A673 (cell line): ENCODE results near the gene TFAP2D. TPM values are rescaled to one million over a fixed set of nuclear protein-coding genes. Genes with fewer than 3 reads are reported as not detected.

ENCODE experiments used
- Bru-seq: library from RNA; stranded (reverse); fragments of 400-500 nt; gene quantifications from one replicate; lab custom pipeline; 2021; lab: Mats Ljungman, UMichigan
- BruChase-seq, 2 experiments: library from RNA; stranded (reverse); fragments of 400-500 nt; gene quantifications; one replicate each; lab custom pipeline; 2021; lab: Mats Ljungman, UMichigan
- BruUV-seq: library from RNA; stranded (reverse); fragments of 400-500 nt; replicated peaks from 2 replicates; lab custom pipeline; 2021; lab: Mats Ljungman, UMichigan
- CTCF ChIA-PET: fragments of 300-600 bp; sonication (Branson Sonifier 250); formaldehyde crosslinking; loops from one replicate; lab custom pipeline; 2022; ENCODE audit warnings: antibody characterized with exemption; lab: Charles Lee
- POLR2A ChIA-PET: fragments of 300-600 bp; sonication (Branson Sonifier 250); formaldehyde crosslinking; loops from one replicate; lab custom pipeline; 2022; ENCODE audit warnings: antibody characterized with exemption; ENCODE audit not compliant: low non-redundant PET; lab: Charles Lee
- DNase-seq: peaks from one replicate; pipeline ENCODE4 v3.0.0-alpha.2; 2015; ENCODE audit warnings: low spot score
- H3K27ac ChIP-seq: fragments of 200-600 bp; sonication (generic); 2 replicates; pipeline ENCODE4 v1.5.1; 2016; ENCODE audit warnings: mixed run types, low read depth, mild to moderate bottlenecking, mixed read lengths, antibody characterized with exemption, low read length; ENCODE audit not compliant: poor library complexity, severe bottlenecking
- H3K27me3 ChIP-seq: fragments of 200-600 bp; sonication (generic); replicated peaks from 2 replicates; pipeline ENCODE4 v1.6.1; 2017; ENCODE audit warnings: mixed run types, low read depth, mild to moderate bottlenecking, mixed read lengths, antibody characterized with exemption, low read length; ENCODE audit not compliant: insufficient read depth, poor library complexity
- H3K36me3 ChIP-seq: fragments of 200-600 bp; sonication (generic); 2 replicates; pipeline ENCODE4 v1.6.1; 2016; ENCODE audit warnings: mixed run types, mild to moderate bottlenecking, mixed read lengths, antibody characterized with exemption, low read length; ENCODE audit not compliant: insufficient read depth, poor library complexity, severe bottlenecking
- H3K4me1 ChIP-seq: fragments of 200-600 bp; sonication (generic); 2 replicates; pipeline ENCODE4 v1.6.1; 2017; ENCODE audit warnings: mixed run types, mild to moderate bottlenecking, mixed read lengths, antibody characterized with exemption, low read length; ENCODE audit not compliant: insufficient read depth, poor library complexity, severe bottlenecking
- H3K4me3 ChIP-seq: fragments of 200-600 bp; sonication (generic); 2 replicates; pipeline ENCODE4 v1.5.1; 2016; ENCODE audit warnings: low read depth, mixed run types, mild to moderate bottlenecking, mixed read lengths, low read length; ENCODE audit not compliant: poor library complexity, severe bottlenecking
- H3K9me3 ChIP-seq: fragments of 200-600 bp; sonication (generic); 2 replicates; pipeline ENCODE4 v1.6.1; 2016; ENCODE audit warnings: mixed run types, low read depth, mild to moderate bottlenecking, mixed read lengths, antibody characterized with exemption, low read length; ENCODE audit not compliant: poor library complexity, severe bottlenecking
- EZH2 ChIP-seq: fragments of 200-600 bp; sonication (generic); IDR thresholded peaks from 2 replicates; pipeline ENCODE4 v1.6.1; 2017; ENCODE audit warnings: borderline replicate concordance, low read depth, mild to moderate bottlenecking, mixed read lengths, antibody characterized with exemption, low read length; ENCODE audit not compliant: poor library complexity, severe bottlenecking
- intact Hi-C: fragments of 100-400 bp; cut with micrococcal nuclease; formaldehyde crosslinking; loops from one replicate; pipeline ENCODE4 v1.10.0; 2022; ENCODE audit not compliant: unreplicated experiment
- long read RNA-seq: library from polyadenylated mRNA; stranded (forward); transcript quantifications from one replicate; pipeline ENCODE4 v2.0.0, GENCODE V29; 2022
- total RNA-seq: library from RNA; stranded (reverse); gene quantifications from 2 replicates; pipeline ENCODE4 v1.2.3, GENCODE V29; 2021
- TF ChIP-seq, protein P1 (sequence below): fragments of 300-800, 200-600 bp; sonication (generic); conservative IDR thresholded peaks from 2 replicates; pipeline ENCODE4 v1.5.1; 2017; ENCODE audit warnings: low read depth, mild to moderate bottlenecking, antibody characterized with exemption, low read length, moderate library complexity, mixed read lengths

TFAP2D gene
- total RNA-seq (not detected in 2 replicates), Bru-seq, nascent RNA (not detected), BruChase-seq, experiment 1, labeled RNA remaining after a 2-hour chase (not detected), BruChase-seq, experiment 2, labeled RNA remaining after a 6-hour chase (percentile 1 among the genes with signal in this experiment)
- long read RNA-seq, result 0 reads

GRCh38 chr6:50713226-50713625, at the start of gene TFAP2D:
Gene TFAP2D (plus strand): TSS chr6:50713526. CDS start chr6:50714056, 530 bp downstream.
- TF ChIP-seq, protein P1, sequence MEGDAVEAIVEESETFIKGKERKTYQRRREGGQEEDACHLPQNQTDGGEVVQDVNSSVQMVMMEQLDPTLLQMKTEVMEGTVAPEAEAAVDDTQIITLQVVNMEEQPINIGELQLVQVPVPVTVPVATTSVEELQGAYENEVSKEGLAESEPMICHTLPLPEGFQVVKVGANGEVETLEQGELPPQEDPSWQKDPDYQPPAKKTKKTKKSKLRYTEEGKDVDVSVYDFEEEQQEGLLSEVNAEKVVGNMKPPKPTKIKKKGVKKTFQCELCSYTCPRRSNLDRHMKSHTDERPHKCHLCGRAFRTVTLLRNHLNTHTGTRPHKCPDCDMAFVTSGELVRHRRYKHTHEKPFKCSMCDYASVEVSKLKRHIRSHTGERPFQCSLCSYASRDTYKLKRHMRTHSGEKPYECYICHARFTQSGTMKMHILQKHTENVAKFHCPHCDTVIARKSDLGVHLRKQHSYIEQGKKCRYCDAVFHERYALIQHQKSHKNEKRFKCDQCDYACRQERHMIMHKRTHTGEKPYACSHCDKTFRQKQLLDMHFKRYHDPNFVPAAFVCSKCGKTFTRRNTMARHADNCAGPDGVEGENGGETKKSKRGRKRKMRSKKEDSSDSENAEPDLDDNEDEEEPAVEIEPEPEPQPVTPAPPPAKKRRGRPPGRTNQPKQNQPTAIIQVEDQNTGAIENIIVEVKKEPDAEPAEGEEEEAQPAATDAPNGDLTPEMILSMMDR, result no peak
- TF ChIP-seq EZH2, result no peak
- Histone ChIP-seq H3K4me3 (no peak within 1 kb of the TSS), H3K4me1 (no peaks in the 10 kb centered on the region), H3K36me3 (no peaks in the 10 kb centered on the region), H3K27ac (no peak within 1 kb of the TSS), H3K9me3 (no peaks in the 10 kb centered on the region), H3K27me3 (peaks cover 100% of the 10 kb centered on the region)
- CTCF ChIA-PET, result no interaction called here
- BruUV-seq, result no TSS peak
- no peak for DNase-seq
- intact Hi-C loops, result no loop called here
- POLR2A ChIA-PET, result no interaction called here

- POLR2A ChIA-PET, result no interaction called here
- peaks cover 4% of the 10 kb centered on the region for H3K27me3 ChIP-seq
- no TSS peak for BruUV-seq
- no peaks in the 10 kb centered on the region for H3K9me3 ChIP-seq
- intact Hi-C loops, result loop anchor here (10.0 kb wide), 1 partner anchor 881 kb away; no protein-coding TSS in a partner anchor
- H3K4me1 ChIP-seq, result no peaks in the 10 kb centered on the region
- no peak for DNase-seq
- no peaks in the 10 kb centered on the region for H3K36me3 ChIP-seq
- H3K4me3 ChIP-seq, result no peak overlapping the region
- no peak overlapping the region for H3K27ac ChIP-seq
- TF ChIP-seq, protein P1, result no peak
- no peak for TF ChIP-seq EZH2
- CTCF ChIA-PET, result no interaction called here
Observed at GRCh38 chr6:50663806-50664205, 49.5 kb upstream of the TFAP2D start.

- no peak for DNase-seq
- ChIA-PET CTCF (no interaction called here), POLR2A (no interaction called here)
- Histone ChIP-seq H3K27me3 (peaks cover 19% of the 10 kb centered on the region), H3K9me3 (no peaks in the 10 kb centered on the region), H3K27ac (no peak overlapping the region), H3K4me3 (no peak overlapping the region), H3K36me3 (no peaks in the 10 kb centered on the region), H3K4me1 (no peaks in the 10 kb centered on the region)
- intact Hi-C loops, result loop anchor here (10.0 kb wide), 1 partner anchor 879 kb away; no protein-coding TSS in a partner anchor
- no peak for TF ChIP-seq EZH2
- TF ChIP-seq, protein P1, result no peak
- BruUV-seq, result no TSS peak
Observed at GRCh38 chr6:50666089-50666488, 47.2 kb upstream of the TFAP2D start.
